ENCODE results near the gene NCF4.

The NCF4 gene

DNA sequence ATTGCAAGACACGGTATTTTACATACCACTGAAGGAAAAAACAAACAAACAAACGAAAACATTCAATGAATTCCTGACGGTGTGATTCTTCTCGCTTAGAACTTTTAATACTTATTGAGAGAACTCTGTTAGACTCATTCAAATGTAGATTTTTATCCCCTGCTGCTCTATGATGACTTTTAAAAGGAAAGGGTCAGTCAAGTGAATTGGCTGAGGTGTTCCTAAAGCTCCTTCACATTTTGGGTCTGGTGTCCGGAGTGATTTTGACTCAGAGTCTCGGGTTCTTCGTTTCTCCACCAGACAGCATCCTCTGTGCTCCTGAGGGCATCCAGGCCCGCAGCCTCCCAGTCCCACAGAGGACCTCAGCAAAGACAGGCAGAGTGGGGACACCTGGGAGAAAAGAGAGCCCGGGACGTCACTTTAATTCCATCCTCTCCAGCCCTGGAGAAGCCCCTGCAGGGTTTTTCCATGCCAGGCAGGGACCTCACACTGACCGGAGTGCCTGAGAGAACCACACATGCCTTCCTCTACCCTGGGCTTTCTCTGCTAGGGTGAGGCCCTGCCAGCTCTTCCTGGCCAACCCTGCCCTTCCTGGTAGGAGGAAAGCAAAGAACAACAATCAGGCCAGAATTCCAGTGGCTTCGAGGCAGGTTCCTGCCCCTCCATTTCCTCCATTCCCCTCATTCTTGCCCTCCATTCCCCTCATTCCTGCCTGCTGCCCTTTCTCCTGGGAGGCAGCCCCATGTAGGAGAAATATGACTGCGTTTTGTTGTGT, 51.3 kb downstream of the NCF4 start:
- TF ChIP-seq, protein P1, sequence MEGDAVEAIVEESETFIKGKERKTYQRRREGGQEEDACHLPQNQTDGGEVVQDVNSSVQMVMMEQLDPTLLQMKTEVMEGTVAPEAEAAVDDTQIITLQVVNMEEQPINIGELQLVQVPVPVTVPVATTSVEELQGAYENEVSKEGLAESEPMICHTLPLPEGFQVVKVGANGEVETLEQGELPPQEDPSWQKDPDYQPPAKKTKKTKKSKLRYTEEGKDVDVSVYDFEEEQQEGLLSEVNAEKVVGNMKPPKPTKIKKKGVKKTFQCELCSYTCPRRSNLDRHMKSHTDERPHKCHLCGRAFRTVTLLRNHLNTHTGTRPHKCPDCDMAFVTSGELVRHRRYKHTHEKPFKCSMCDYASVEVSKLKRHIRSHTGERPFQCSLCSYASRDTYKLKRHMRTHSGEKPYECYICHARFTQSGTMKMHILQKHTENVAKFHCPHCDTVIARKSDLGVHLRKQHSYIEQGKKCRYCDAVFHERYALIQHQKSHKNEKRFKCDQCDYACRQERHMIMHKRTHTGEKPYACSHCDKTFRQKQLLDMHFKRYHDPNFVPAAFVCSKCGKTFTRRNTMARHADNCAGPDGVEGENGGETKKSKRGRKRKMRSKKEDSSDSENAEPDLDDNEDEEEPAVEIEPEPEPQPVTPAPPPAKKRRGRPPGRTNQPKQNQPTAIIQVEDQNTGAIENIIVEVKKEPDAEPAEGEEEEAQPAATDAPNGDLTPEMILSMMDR (conservative IDR thresholded peaks at IDR 0.05; ENCODE audit: low read depth, low read length), result no peak
- no peak for DNase-seq (ENCODE audit: low read depth)
- H3K4me3 ChIP-seq (ENCODE audit: low read length), result no peak overlapping the region

DNA sequence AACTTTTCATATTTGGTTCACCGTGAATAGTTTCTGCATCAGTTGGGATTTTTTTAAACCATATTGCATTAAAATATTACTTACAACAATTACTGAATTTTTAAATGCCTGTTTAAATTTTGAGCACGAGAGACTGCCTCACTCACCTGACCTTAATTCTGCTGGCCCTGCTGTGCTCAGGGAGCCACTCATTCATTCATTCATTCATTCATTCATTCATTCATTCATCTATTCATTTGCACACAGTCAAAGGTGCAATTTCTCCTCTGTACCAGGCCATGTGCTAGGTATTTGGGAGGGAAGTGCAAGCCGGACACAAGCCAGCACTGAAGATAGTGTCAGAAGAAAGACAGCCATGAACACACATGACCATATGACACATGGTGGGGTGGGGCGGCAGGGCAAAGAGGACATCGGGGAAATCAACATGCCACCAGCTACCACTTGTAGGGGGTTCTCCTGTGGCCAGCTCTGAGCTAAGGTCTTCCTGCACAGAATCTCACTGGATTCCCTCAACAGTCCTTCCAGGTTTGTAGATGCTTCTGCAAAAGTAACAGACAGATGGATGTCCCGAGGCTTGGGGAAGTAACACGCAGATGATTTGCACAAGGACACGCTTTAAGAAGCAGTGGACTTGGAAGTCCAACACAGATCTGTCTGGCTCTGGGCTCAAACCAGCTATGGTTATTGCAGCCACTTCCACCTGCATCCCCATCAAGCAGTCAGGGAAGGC, 52.1 kb downstream of the NCF4 start:
- no peak overlapping the region for H3K4me3 ChIP-seq (ENCODE audit: low read length)
- no peak for DNase-seq (ENCODE audit: low read depth)
- TF ChIP-seq, protein P1 (conservative IDR thresholded peaks at IDR 0.05; ENCODE audit: low read depth, low read length), result no peak

DNA sequence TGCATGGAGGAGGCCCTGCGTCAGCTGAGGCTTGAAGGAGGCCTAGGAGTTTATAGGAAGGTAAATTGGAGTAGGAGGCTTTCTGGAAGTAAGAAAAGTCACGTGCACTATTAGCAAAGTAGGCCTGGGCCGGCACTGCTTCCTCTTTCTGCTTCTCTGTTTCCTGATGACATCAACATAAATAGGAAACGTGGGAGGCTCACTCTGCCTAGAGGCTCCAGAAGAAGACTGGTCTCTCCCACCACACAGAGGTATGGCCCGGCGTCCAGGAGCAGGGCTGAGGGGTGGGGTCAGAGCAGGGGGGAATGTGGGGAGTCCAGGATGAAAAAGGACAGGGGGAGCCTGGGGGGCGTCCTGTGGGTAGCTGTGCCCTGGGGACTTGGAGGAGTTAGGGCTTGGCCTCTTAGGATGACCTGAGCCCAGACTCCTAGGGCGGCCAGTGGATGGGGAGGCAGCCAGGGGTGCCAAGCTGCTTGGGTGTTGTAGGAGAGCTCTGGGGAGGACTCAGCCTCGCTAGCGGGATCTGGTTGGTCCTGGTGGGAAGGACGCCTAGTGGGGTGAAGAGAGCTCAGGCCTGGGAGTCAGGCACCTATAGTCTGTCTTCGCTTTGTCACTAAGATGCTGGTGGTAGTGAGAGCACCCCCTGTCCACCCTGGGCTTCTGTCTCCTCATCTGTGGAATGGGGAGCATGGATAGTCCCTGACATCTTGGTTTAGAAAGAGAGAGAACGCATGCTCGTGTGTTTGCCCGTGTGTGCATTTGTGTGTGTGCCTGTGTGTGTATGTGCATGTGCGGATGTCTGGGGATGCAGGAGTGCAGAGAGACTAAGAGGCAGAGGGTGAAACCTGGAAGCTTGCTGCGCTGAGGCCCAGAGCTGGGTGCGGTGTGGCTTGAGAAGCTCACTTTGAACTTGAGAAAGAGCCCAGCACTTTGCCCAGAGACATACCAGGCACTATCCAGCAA, 52.9 kb downstream of the NCF4 start, which contains the start of gene CSF2RB:
Gene CSF2RB (plus strand): TSS at position 202 of the 963 bp plus-strand sequence. CDS start 8,580 bp downstream, outside the sequence.
- no peak for DNase-seq (ENCODE audit: low read depth)
- H3K4me3 ChIP-seq (ENCODE audit: low read length), result no peak within 1 kb of the TSS
- TF ChIP-seq, protein P1 (conservative IDR thresholded peaks at IDR 0.05; ENCODE audit: low read depth, low read length), result no peak

DNA sequence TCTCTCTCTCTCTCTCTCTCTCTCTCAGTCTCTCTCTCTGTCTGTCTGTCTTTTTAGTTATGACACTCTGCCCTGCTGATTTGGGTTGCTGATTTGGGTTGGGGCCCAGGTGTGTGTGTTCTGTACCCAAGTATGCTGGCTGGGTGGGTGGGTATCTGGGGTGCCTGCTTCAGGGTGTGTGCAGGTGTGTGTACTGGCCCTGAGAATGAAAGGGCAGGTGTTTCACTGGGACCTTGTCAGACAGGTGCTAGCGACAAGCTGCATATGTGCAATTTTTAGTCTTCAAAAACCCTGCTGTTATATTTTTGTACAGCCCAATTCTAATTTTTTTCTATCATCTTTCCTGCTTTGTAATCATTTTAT, 53.6 kb downstream of the NCF4 start:
- no peak overlapping the region for H3K4me3 ChIP-seq (ENCODE audit: low read length)
- no peak for DNase-seq (ENCODE audit: low read depth)
- TF ChIP-seq, protein P1 (conservative IDR thresholded peaks at IDR 0.05; ENCODE audit: low read depth, low read length), result no peak

DNA sequence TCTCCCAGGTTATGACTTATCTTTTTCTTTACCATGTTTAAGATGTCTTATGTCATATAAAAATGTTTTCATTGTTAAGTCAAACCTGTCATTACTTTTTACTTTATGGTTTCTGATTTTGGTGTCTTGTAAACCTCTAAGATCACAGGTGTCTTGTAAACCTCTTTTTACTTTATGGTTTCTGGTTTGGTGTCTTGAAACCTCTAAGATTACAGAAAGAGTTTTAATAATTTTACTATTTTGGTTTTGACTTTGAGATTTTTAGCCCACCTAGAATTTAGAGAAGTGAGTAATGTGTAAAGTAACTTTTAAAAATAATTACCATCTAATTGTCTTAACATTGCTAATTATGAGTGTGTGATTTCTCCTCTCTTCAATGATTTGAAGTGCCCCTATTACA, 55.2 kb downstream of the NCF4 start:
- TF ChIP-seq, protein P1 (conservative IDR thresholded peaks at IDR 0.05; ENCODE audit: low read depth, low read length), result no peak
- DNase-seq (ENCODE audit: low read depth), result no peak
- no peak overlapping the region for H3K4me3 ChIP-seq (ENCODE audit: low read length)

DNA sequence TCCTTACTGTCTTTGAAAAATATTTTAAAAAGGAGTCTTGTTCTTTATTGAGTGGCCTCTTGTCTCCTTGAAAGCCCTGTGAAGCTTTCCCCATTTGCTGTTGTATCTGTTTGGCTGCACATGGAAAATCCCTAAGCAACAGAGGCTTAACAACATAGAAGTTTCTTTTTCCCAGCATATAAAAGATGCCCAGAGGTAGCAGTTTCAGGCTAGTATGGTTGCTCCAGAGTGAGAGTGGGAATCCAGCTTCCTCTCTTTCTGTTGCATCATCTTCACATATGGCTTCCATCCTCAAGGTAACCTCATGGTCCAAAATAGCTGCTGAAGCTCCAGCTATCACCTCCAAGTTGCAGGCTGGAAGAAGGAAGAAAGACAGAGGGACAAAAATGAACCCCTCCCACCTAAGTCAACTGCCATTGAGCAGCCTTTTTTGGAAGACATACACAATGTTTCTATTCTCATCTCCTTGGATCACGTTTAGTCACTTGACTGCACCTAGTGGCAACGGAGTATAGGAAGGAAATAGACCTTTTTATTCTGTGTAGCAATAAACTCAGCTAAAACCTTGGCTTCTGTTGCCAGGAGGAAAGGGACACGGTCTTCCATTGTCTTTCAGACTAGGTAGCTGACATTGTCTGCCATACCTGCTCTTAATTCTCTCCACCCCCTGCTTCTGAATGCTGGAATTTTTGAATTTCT, 57.9 kb downstream of the NCF4 start:
- H3K4me3 ChIP-seq (ENCODE audit: low read length), result no peak overlapping the region
- no peak for DNase-seq (ENCODE audit: low read depth)
- TF ChIP-seq, protein P1 (conservative IDR thresholded peaks at IDR 0.05; ENCODE audit: low read depth, low read length), result no peak
